Measurements from ENCODE around the gene GUCA2B.

GUCA2B gene
- 0 reads per million in 2 donors for total RNA-seq

DNA sequence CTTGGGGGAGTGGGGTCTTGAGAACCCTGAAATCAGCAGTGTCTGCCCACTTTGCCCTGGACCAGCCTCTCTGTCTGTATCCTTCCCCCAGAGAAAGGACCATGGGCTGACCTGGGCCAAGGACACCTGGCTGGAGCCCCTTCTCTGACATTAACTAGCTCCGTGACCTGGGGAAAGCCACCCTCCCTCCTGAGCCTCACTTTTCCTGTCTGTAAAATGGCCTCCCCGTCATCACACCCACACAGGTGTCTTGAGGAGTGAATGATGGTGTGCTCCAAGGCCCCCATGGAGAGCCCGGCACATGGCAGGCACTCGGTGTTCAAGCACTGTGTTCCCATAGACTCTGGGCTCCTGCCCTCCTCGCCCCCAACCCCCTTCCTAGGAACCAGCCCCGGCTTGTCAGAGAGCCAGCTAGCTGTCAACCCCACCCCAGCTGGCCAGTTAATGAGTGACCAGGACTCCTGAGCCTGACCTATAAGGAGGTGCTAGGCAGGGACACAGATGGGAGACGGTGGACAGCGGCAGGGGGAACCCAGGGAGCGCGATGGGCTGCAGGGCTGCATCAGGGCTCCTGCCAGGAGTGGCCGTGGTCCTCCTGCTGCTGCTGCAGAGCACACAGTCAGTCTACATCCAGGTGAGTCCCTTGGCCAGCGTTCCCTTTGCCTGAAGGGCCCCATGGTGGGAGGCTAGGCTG lies at the start of gene GUCA2B:
TSS of gene GUCA2B (plus strand) at position 504 of the 694 bp plus-strand sequence. CDS start at position 545, 41 bp downstream.
- no peak for DNase-seq

- DNase-seq, result no peak
These were observed 48.2 kb upstream of the GUCA2B start for GRCh38 chr1:42105025-42105424.

- no peak for DNase-seq
These were observed 44.9 kb upstream of the GUCA2B start for GRCh38 chr1:42108309-42108708.

- DNase-seq, result no peak
These were observed 43.6 kb upstream of the GUCA2B start for GRCh38 chr1:42109600-42109999.

DNA sequence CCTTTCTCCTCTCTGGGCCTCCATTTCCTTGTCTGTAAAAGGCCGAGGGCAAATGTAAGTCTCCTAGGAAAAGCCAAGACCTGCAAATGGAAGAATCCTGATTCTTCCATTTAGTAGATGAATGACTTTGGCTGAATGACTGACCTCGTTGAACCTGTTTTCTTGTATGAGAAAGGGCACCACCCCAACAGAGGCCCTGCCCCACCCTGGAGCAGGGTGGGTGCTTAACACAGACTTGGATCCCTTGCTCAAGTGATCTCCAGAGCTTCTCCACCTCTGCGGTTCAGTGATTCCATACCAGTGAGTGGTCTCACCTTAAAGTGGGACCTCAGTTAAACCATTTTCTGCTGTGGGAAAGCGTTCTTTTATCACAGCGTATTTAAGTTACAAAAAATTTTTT lies 39.0 kb upstream of the GUCA2B start:
- no peak for DNase-seq

DNA sequence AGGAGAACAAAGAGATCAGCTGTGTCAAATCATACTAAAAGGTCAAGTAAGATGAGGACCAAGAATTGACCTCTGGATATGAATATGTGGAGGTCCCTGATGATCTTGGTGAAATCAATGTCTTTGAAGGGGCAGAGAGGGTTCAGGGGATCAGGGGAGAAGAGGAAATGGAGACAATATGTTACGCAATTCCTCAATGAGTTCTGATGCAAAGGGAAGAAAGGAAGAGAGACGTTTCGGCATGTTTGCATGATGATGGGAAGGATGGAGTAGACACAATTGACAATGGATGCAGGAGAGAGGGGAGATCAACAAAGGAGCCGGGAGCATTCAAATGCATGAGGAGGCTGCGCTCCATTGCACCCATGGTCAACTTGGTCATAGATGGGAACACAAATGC lies 36.0 kb upstream of the GUCA2B start:
- DNase-seq, result no peak

DNA sequence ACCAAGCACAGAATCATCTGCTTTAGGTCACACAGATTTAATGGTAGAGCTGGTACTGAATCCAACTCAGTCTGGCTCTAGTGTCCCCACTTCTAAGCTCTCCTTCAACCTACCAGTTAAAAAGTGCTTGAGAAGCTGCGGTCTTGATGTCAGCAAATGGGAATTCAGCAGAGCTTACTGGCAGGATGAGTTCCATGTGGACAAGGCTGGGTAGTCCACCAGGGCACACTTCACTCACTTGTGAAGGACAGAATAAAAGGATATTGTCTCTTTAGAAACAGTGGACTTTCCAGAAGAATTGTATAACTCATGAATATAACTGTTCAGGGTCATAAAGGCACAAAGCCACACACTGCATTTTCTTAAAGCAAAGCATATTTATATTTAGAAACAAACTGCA lies 35.1 kb upstream of the GUCA2B start:
- DNase-seq, result no peak

GRCh38 chr1:42122408-42122807 lies 30.8 kb upstream of the GUCA2B start:
- no peak for DNase-seq

DNA sequence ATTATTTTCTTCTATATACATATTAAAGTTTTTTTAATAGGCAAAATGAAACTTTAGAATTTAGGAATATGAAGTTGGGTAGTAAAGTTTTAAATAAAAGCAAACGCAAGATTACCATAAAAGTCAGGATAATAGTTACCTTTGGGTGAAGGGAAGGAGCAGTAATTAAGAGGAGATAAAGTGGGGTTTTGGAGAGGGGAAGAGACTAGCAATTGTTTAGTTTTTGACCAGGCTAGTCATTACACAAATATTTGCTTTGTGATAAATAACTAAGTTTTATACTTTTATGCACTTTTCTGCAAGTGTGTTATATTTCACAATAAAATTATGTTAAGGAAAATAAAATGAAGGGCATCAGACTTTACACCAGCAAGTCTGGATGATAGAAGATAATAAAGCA lies 27.7 kb upstream of the GUCA2B start:
- no peak for DNase-seq

- DNase-seq, result no peak
These were observed 25.4 kb upstream of the GUCA2B start for GRCh38 chr1:42127767-42128166.

- DNase-seq, result no peak
These were observed 24.7 kb upstream of the GUCA2B start for GRCh38 chr1:42128499-42128898.

GRCh38 chr1:42128964-42129363 lies 24.2 kb upstream of the GUCA2B start:
- DNase-seq, result no peak

- DNase-seq, result no peak
These were observed 23.0 kb upstream of the GUCA2B start for GRCh38 chr1:42130061-42130660.

DNA sequence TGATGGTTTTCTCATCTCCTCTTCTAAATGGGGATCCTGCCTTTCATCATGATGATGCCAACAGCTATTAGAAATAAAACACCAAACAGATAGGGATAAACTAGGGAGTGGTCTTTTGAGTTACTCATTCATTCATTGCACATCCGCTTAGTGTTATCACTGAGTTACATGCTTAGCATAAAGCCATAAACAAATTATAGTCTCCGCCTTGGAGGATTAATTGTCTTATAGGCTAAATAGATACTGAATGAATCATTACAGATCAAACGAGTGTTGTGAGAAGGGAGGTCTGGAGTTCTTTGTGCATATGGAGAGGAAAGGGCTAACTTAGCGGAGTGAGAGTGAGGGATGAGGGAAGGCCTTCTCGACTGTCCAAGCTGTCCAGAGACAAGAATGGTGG lies 19.8 kb upstream of the GUCA2B start:
- no peak for DNase-seq

DNA sequence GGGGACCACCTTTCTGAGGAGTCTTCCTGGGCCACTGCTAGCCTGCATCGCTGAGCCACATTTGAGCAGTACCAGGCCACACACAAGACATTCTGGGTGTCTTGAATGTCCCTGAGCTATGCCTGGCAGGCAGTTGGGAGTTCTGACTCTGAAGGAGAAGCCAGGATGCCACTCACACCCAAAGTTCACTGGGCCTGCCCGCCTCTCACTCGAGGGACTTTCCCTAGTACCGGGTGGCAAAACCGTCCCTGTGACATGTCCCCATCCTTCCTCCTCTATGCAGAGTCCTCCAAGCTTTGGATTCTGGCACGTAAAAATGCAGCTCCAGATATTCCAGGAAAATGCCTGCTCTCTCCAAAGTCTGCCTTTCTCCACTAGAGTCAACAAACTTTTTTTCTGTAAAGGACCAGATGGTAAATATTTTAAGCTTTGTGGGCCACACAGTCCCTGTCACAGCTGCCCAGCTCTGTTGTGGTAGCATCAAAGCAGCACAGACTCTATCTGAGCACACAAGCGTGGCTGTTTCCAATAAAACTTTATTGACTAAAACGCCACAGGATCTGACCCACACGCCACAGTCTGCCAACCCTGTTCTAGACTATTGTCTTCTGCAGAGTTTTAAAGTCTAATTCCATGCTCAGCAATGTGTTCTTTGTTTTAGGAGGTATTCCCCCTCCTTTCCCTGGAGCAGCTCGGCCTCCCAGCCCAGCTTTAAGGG lies 19.2 kb upstream of the GUCA2B start:
- no peak for DNase-seq

GRCh38 chr1:42135426-42135825 lies 17.8 kb upstream of the GUCA2B start:
- no peak for DNase-seq

- DNase-seq, result no peak
These were observed 16.7 kb upstream of the GUCA2B start for GRCh38 chr1:42136466-42136865.

DNA sequence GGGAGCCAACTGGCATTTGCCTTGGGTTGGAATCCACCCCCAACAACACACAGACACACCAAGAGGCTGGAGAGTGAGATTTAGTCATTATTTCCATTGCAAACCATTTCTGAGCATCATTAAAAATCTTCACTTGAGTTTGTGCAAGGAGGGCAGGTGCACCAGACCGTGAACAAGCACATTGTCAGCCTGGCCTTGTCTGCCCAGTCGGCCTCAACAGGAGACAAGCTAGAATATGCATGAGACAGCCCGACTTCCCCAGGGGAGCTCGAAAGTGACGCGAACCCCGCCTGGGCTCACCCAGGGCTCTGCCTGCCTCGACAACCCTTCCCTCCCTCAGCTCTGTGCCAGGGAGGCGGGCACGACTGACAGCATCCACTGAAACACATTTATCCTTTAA lies 15.4 kb upstream of the GUCA2B start:
- DNase-seq, result no peak

DNA sequence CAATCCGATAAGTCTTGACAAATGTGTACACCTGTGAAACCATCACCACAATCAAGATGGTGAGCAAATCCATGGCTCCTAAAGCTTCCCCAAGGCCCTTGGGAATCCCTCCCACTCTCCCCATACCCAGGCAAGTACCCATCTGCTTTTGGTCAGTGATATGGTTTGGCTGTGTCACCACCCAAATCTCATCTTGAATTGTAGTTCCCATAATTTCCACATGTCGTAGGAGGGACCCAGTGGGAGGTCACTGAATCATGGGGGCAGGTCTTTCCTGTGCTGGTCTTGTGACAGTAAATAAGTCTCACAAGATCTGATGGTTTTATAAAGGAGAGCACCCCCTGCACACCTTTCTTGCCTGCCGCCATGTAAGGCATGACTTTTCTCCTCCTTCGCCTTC lies 14.6 kb upstream of the GUCA2B start:
- DNase-seq, result no peak

- no peak for DNase-seq
These were observed 13.8 kb upstream of the GUCA2B start for GRCh38 chr1:42139444-42139843.

DNA sequence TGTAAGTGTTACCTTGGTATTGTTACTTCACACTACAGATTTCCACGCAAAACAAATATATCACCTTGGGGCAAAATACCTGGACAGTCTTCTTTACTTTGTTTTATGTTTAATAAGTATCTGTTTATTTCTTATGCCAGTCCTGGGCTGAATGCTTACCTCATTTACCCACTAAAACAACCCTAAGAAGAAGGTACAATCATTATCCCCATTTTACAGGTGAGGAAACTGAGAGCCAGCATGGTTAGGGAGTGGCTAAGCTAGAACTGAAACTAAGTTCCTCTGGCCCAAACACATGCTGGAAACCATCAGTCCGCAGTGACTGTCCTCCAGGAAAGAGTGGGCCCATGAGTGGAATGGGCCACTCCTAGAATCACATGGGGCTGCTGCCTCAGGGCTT lies 13.0 kb upstream of the GUCA2B start:
- no peak for DNase-seq

- no peak for DNase-seq
These were observed 11.2 kb upstream of the GUCA2B start for GRCh38 chr1:42141978-42142377.

DNA sequence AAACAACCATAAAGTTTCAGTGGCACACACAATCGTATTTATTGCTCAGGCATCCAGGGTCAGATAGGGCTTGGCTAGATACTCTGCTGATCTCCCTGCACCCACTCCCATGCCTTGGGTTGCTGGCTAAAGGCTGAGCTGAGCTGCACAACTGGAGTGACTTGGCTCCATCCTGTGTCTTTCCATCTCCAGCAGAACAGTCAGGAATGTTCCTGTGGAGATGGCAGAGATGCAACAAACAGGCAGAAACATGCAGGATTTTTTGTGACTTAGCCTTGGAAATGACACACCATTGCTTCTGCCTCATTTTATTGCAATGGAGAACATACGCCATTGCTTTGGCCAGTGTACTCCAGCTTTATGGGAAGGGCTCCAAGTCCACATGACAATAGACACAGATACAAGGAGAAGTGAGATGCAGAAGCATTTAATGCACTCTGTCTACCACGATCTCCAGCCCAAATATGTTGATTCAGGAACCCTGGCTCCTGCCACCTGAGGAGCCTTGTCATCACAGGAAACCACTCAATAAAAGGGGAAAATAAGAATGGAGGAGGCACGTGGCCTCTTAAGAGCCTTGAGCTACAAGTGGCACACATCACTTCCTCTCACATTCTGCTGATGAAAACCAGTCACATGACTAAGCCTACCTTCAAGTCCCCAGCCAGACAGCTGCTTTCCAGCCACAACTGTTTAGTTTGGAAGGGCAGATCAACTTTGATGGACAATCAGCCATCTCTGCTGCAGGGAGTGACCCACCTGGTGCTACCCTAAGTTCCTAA lies 10.1 kb upstream of the GUCA2B start:
- no peak for DNase-seq

Measured in T-helper 2 cell (primary cell).